Activated CD4-positive, alpha-beta T cell treated with anti-CD3 and anti-CD28 coated beads, Interleukin-2, Interleukin-6, amounts not matched to agents 100 ng/mL and 50 ng/mL, durations not matched to agents 16 hours and 8 hours (primary cell): ENCODE measurements around the gene ITPR1.
A peak's percentile ranks its signal among the peaks of the same experiment; 100 is the strongest.

Experiments
- DNase-seq: peaks from one replicate; pipeline ENCODE4 v3.0.0-alpha.2; 2020

ITPR1 gene

DNA sequence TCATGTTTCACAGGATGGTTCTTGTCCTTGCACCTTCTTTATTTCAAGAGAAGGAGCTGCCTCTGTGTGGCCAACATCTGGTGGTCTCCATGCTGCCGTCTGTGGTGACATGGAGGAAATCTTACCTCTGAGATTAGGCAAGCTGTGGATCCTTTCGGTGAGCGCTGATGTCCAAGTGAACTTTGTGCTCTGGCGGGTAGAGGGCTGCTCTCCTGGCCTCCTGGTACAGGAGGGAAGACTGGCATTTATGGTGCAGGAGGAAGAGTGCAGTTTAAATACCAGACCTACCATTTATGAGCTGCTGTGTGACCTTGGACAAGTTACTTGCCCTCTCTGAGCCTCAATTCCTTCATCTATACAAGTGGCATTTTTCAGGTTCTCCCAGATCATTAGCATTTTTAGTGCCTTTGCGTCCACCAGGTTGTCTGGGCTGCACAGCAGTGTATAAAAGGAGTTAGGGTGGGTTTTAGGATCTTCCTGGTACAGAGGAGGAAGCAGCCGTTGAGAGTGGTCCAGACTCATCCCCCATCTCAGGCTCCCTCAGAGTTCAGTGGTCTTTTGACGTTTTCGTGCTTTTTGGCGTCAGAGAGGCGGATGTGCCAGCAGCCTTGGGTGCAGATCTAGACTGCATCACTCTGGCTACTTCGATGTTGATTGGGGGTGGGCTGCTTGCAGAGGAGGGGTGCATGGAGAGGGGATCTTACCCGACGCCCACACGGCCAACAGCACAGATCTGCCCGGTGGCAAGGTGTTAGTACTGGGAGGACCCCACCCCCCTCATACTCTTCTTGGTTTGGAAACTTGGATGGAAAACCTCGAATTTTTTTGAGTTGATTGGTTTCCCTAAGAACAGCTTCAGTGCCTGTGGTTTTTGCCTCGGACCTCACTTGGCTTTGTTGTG lies 162.2 kb downstream of the ITPR1 start:
- DNase-seq: no peak

- no peak for DNase-seq
Observed at GRCh38 chr3:4656059-4656458, 162.9 kb downstream of the ITPR1 start.

- no peak for DNase-seq
Observed at GRCh38 chr3:4656626-4657328, 163.6 kb downstream of the ITPR1 start.

DNA sequence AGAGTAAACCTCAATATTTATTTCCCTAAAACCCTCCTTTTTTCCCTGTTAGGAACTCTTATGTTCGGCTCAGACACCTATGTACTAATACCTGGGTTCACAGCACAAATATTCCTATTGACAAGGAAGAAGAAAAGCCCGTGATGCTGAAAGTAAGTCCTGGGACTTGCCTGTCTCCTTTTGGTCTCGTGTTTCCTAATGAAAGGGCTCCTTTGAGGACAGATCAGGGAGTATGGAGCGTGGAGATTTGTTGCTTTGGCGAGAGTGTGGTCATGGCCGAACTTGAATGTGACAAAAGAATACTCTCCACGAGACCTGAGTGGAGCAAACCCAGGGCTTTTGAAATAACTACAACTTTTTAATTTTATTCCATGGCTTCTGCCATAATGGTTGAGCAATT lies 167.8 kb downstream of the ITPR1 start:
- no peak for DNase-seq

DNA sequence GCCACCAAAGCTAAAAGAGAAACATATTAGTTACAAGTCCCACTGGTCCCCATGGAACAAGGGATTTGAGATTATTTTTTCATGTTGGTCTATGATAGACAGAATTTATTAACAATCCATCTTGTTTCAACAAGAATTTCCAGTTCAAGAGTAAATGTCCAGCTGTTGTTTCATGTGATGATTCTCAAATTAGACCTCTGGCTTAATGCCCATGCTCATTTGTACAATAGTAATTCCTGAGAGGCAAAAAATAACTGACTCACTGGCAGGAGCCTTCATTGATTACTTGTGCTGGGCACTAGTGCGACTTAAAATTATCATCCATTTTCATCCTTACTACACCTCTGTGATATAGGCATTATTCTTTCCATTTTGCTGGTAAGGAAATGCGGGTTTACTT lies 171.3 kb downstream of the ITPR1 start:
- DNase-seq: no peak

- DNase-seq: no peak
Observed at GRCh38 chr3:4665197-4665596, 172.0 kb downstream of the ITPR1 start.

DNA sequence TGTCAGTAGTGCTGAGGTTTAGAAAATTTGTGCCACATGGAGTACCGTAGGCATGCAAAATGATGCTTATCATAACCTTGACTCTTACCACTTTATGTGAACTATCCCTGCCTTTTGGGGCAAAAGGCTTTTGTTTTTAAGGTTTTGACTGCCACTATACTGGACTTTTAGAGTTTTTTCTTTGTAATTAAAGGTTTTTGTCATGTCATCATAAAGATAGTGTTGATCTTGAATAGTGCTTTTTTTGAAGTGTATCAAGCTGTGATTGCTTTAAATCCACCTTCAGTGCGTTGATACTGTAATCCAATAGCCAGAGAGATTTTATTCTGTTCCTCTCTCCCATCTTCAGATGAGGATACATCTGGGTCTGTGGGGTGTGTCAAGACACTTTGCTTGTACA lies 172.9 kb downstream of the ITPR1 start:
- DNase-seq: no peak

DNA sequence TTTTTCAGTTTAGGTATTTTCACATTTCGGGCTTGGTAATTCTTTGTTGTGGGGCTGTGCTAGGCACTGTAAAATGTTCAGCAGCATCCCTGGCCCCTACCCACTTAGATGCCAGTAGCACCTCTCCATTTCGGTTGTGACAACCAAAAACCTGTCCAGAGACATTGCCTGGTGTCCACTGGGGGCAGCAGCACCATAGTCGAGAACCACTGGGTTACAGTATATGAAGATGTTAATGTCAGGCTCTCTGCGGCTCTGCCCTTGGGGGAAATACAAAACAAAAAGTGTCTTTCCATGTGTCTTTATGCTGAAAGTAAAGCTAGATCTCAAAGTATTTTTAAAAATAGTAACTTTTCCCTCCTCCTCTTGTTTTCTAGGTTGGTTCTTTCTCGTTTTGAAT lies 177.2 kb downstream of the ITPR1 start:
- peak; percentile 5 for DNase-seq

- DNase-seq: no peak
Observed at GRCh38 chr3:4672725-4673275, 179.7 kb downstream of the ITPR1 start.

- DNase-seq: no peak
Observed at GRCh38 chr3:4674216-4674615, 181.1 kb downstream of the ITPR1 start.

DNA sequence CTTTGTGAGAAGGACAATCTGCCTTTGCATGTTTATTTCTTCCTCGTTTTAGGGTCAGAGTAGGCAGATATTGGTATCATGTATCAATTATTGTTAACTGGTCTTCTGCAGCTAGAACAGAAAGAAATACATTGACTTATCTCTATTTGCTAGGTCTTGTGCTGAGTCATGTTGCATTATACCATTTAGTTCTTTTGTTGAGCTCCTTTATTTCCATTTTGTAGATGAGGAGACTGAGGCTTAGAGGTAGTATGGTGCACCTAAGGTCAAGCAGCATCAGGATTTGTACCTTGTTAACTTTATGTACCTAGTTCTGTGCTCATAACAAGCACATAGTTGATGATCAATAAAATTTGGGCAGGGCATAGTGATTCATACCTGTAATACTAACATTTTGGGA lies 182.6 kb downstream of the ITPR1 start:
- no peak for DNase-seq

- no peak for DNase-seq
Observed at GRCh38 chr3:4678320-4678719, 185.2 kb downstream of the ITPR1 start.

DNA sequence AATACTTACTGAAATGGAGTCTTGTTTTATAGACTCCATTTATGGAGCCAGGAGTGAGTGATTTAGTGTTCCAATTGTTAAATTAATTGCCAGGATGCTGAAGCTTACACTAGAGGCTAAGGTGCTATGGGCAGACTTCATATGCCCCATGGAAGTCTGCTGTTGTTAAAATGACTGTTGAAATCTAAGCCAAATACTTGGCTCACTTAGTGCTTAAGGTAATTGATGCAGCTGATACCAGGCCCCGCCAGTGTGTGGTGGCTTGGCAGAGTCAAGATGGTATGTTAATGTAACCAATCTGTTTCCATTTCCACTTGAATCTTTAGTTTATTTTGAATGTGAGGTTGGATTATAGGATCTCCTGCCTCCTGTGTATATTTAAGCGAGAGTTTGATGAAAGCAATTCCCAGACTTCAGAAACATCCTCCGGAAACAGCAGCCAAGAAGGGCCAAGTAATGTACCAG lies 187.1 kb downstream of the ITPR1 start:
- no peak for DNase-seq

DNA sequence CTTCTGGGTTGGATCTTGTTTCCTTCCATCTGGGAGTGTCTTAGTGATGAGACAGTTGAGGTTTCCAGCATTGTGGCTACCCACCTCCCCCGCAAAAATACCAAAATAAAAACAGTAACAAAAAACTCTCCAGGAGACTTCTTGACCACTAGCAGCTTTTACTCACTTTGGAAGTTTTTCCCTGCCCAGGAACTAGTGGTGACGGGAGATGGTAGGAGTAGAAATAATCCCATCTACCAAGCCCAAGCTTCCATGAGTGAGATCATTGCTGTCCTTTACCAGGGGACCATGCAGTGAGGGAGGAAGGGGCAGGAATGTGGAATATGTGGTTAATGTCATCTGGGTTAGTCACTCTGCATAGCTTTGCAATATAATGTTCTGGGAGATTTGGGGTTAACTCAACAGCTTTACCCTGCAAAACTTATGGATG lies 187.7 kb downstream of the ITPR1 start:
- no peak for DNase-seq

DNA sequence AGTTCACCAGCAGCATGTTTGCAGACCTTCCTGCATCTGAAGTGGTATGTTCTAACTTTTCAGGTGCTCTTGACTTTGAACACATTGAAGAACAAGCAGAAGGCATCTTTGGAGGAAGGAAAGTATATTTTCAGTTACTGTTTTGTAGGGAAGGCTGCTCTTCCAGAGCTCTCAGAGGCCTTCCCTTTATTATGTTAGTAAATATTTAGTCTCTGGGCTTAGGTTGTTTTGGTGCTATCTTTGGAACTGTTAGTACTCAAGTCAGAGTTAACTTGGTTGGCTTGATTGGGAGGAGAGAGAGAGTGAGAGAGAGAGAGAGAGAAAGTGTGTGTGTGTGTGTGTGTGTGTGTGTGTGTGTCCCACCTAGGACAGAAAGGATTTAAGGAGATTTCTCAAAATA lies 188.2 kb downstream of the ITPR1 start:
- DNase-seq: no peak

DNA sequence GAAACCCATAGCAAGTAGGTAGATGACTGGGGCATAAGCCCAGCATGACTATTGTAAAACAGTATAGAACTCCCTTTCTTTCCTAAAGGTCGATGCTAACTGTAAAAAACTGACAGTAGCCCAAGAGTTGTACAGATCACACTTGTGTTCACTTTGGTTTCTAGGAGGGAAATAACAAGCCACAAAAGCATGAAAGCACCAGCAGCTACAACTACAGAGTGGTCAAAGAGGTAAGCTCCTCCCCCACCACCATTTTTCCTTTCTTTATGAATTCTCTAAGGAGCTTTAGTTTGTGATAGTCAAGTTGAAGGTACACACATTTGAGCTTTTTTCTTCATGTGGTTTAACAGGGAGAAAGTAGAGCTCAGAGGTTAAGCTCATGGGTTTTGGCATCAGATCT lies 191.0 kb downstream of the ITPR1 start:
- no peak for DNase-seq

DNA sequence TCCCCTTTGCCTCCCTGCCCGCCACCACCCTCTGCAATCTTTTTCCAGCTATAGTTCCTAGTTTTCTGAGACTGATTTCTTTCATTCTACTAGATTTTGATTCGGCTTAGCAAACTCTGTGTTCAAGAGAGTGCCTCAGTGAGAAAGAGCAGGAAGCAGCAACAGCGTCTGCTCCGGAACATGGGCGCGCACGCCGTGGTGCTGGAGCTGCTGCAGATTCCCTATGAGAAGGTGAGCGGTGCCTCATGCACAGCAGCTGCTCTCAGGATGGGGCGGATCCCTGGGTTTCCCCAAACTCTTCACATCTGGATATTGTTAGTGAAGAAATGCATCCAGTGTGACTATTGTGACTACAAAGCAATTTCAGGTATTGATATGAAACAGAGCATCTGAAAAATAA lies 191.8 kb downstream of the ITPR1 start:
- no peak for DNase-seq

DNA sequence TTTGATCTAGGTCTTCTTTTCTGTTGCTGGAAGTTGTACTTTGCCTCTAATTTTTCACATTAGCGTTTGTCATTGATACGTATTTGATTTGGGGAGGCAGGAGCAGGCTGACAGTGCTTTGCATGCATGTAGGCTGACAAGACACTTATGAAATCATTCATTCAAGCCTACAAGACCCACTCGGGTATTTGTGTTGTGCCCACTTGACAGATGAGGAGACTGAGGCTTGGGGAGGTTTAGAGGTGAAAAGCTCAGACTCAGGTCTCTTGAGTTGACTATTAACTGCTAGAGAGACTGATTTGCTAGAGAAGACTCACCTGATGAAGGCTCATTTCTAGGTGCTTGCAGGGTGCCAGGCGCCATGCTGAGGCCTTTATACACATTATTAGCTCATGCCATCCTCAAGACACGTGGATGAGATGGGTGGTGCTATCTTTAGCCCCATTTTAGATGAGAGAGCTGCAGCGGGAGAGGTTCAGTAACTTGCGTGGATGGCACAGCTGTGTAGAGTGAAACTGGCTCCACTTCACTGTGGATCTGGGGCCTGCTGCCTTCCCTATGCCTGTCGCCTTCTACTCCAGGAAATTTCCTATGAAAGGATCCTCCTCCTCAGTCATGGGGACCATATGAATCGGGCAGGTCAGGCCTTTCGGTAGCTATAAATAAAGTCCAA lies 192.7 kb downstream of the ITPR1 start:
- no peak for DNase-seq

GRCh38 chr3:4686619-4687018 lies 193.5 kb downstream of the ITPR1 start:
- no peak for DNase-seq

DNA sequence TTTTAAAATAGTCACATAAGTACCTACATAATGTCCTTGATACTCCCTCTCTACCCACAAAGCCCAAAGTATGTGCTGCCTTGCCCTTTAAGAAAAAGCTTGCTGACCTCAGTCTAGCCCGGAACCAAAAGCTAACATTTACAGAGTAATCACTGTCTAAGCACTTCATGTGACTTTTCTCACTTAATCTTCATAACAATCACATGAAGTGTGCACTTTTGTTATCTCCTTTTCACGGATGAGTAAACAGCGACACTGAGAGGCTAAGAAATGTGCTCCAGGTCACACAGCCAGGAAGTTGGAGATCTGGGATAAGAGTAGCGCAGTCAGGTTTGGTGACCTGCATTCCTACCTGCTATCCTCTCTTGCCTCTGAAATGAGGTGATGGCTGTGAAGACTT lies 194.0 kb downstream of the ITPR1 start:
- no peak for DNase-seq

DNA sequence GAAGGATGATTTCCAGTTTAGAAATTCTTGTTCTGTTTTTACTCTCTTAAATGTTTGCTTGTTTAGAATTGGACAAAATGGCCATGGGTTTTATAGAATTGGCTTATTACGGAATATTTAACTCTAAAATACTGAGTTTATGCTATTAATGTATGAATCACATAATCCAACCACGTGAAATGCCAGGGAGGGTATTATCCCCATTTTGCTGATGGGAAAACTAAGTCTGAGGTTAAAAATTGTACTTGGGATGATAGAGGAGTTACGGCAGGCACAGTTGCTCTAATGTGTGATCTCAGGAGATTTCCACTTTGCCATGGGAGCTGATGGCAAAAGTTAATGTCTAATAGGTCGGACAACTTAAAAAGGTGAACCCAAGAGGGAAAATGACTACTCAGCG lies 194.4 kb downstream of the ITPR1 start:
- DNase-seq: no peak

DNA sequence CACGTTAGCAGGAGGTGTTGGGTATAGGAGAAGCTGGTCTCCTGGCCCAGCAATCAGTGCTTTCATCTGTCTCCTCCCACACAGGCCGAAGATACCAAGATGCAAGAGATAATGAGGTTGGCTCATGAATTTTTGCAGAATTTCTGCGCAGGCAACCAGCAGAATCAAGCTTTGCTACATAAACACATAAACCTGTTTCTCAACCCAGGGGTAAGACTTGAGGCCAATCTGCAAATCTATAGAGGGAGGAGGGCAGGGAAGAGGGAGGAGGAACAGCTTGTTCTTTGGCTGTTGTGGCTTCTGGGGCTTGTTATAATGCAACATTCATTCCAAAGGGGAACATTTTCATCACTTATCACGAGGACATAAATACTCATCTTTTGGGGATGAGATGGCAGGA lies 195.3 kb downstream of the ITPR1 start:
- no peak for DNase-seq

DNA sequence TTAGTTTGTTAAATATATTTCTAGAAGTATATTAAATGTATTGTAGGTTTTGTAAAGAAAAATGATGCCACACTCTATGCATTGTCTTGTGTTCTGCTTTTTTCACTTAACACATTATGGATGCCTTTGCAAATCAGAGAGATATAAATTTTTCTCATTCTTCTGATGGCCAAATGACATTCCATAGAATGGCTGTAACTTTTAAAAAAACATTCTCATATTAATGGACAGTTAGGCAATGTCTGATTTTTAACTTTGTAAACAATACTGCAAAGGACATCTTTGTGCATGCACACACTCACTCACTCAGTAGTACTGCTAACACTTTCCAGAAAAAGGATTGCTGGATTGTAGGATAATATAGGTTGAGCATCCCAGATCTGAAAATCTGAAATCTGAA lies 195.9 kb downstream of the ITPR1 start:
- no peak for DNase-seq
